MM.1S (cell line): ENCODE results near the gene KCNG2.

Experiments used
- DNase-seq: peaks from one replicate; pipeline ENCODE4 v3.0.0-alpha.2; 2015
- H2AFZ ChIP-seq: fragments of 300-600 bp; sonication (generic); 2 replicates; pipeline ENCODE4 v1.6.0; 2016; ENCODE audit warnings: antibody characterized with exemption, low read length
- H3F3A ChIP-seq: fragments of 300-600 bp; sonication (generic); 2 replicates; pipeline ENCODE4 v1.6.1; 2016; ENCODE audit warnings: mild to moderate bottlenecking, antibody characterized with exemption, low read length, moderate library complexity, mixed read lengths; ENCODE audit not compliant: insufficient read depth
- H3K27ac ChIP-seq: fragments of 300-600 bp; sonication (generic); 2 replicates; pipeline ENCODE4 v1.5.1; 2016; ENCODE audit warnings: mild to moderate bottlenecking, low read length
- H3K27me3 ChIP-seq: fragments of 300-600 bp; sonication (generic); replicated peaks from 2 replicates; pipeline ENCODE4 v1.6.0; 2016; ENCODE audit warnings: low read length; ENCODE audit not compliant: insufficient read depth
- H3K36me3 ChIP-seq: fragments of 300-600 bp; sonication (generic); replicated peaks from 2 replicates; pipeline ENCODE4 v1.6.1; 2016; ENCODE audit warnings: mild to moderate bottlenecking, low read length, mixed read lengths; ENCODE audit not compliant: insufficient read depth
- H3K4me1 ChIP-seq: fragments of 300-600 bp; sonication (generic); 2 replicates; pipeline ENCODE4 v1.6.1; 2016; ENCODE audit warnings: low read length, mixed read lengths
- H3K4me2 ChIP-seq: fragments of 300-600 bp; sonication (generic); 2 replicates; pipeline ENCODE4 v1.6.0; 2016; ENCODE audit warnings: low read depth, low read length
- H3K4me3 ChIP-seq: fragments of 300-600 bp; sonication (generic); 2 replicates; pipeline ENCODE4 v1.5.1; 2016; ENCODE audit warnings: low read length, mixed read lengths
- H3K79me2 ChIP-seq: fragments of 300-600 bp; sonication (generic); 2 replicates; pipeline ENCODE4 v1.6.1; 2016; ENCODE audit warnings: mixed run types, low read length, mixed read lengths
- H3K9ac ChIP-seq: fragments of 300-600 bp; sonication (generic); 2 replicates; pipeline ENCODE4 v1.6.1; 2016; ENCODE audit warnings: low read length, mixed read lengths
- H3K9me2 ChIP-seq: fragments of 300-600 bp; sonication (generic); replicated peaks from 2 replicates; pipeline ENCODE4 v1.6.1; 2016; ENCODE audit warnings: mild to moderate bottlenecking, low read length, mixed read lengths; ENCODE audit not compliant: insufficient read depth
- H3K9me3 ChIP-seq: fragments of 300-600 bp; sonication (generic); replicated peaks from 2 replicates; pipeline ENCODE4 v1.6.1; 2016; ENCODE audit warnings: mild to moderate bottlenecking, low read length, mixed read lengths; ENCODE audit not compliant: insufficient read depth
- H4K20me1 ChIP-seq: fragments of 300-600 bp; sonication (generic); 2 replicates; pipeline ENCODE4 v1.6.1; 2016; ENCODE audit warnings: mild to moderate bottlenecking, low read length, moderate library complexity, mixed read lengths; ENCODE audit not compliant: insufficient read depth
- CTCF ChIP-seq: fragments of 300-600 bp; sonication (generic); IDR thresholded peaks from 2 replicates; pipeline ENCODE4 v1.5.1; 2016; ENCODE audit warnings: antibody characterized with exemption, low read length, mixed read lengths
- EZH2 ChIP-seq: fragments of 300-600 bp; sonication (generic); optimal IDR thresholded peaks from 2 replicates; pipeline ENCODE3; 2017; ENCODE audit warnings: low read depth, mild to moderate bottlenecking, antibody characterized with exemption, low read length, mixed read lengths
- EZH2phosphoT487 ChIP-seq: fragments of 300-600 bp; sonication (generic); IDR thresholded peaks from 2 replicates; pipeline ENCODE4 v1.6.1; 2018; ENCODE audit warnings: antibody characterized with exemption, low read length

The KCNG2 gene

GRCh38 chr18:79781331-79781941 lies 16.3 kb upstream of the KCNG2 start:
- H3K27me3 ChIP-seq, result no peaks in the 10 kb centered on the region
- H3K79me2 ChIP-seq, result no peaks in the 10 kb centered on the region
- H3K4me1 ChIP-seq, result no peaks in the 10 kb centered on the region
- H3K36me3 ChIP-seq, result no peaks in the 10 kb centered on the region
- H3K9me3 ChIP-seq, result no peaks in the 10 kb centered on the region
- no peak overlapping the region for H2AFZ ChIP-seq
- no peaks in the 10 kb centered on the region for H4K20me1 ChIP-seq
- no peak for DNase-seq
- TF ChIP-seq EZH2, result no peak
- no peak for TF ChIP-seq CTCF
- no peak for TF ChIP-seq EZH2phosphoT487
- H3K27ac ChIP-seq, result no peak overlapping the region
- no peak overlapping the region for H3K9ac ChIP-seq
- no peak overlapping the region for H3K4me2 ChIP-seq
- H3F3A ChIP-seq, result no peaks in the 10 kb centered on the region
- H3K9me2 ChIP-seq, result no peaks in the 10 kb centered on the region
- no peak overlapping the region for H3K4me3 ChIP-seq

GRCh38 chr18:79782566-79783308 lies 15.0 kb upstream of the KCNG2 start:
- no peaks in the 10 kb centered on the region for H3K9me2 ChIP-seq
- H2AFZ ChIP-seq, result no peak overlapping the region
- no peak for DNase-seq
- no peak overlapping the region for H3K4me3 ChIP-seq
- no peaks in the 10 kb centered on the region for H3K9me3 ChIP-seq
- no peaks in the 10 kb centered on the region for H3F3A ChIP-seq
- no peaks in the 10 kb centered on the region for H3K79me2 ChIP-seq
- H3K27ac ChIP-seq, result no peak overlapping the region
- TF ChIP-seq EZH2 (no peak), EZH2phosphoT487 (no peak), CTCF (no peak)
- no peak overlapping the region for H3K4me2 ChIP-seq
- H3K27me3 ChIP-seq, result no peaks in the 10 kb centered on the region
- no peaks in the 10 kb centered on the region for H4K20me1 ChIP-seq
- H3K9ac ChIP-seq, result no peak overlapping the region
- no peaks in the 10 kb centered on the region for H3K36me3 ChIP-seq
- no peaks in the 10 kb centered on the region for H3K4me1 ChIP-seq

- Histone ChIP-seq H3F3A (no peaks in the 10 kb centered on the region), H2AFZ (no peak overlapping the region), H3K79me2 (no peaks in the 10 kb centered on the region), H3K27me3 (no peaks in the 10 kb centered on the region), H3K4me3 (no peak overlapping the region), H3K27ac (no peak overlapping the region), H3K36me3 (no peaks in the 10 kb centered on the region), H3K9me3 (no peaks in the 10 kb centered on the region), H3K9ac (no peak overlapping the region), H3K4me1 (no peaks in the 10 kb centered on the region), H3K4me2 (no peak overlapping the region), H4K20me1 (no peaks in the 10 kb centered on the region), H3K9me2 (no peaks in the 10 kb centered on the region)
- no peak for DNase-seq
- no peak for TF ChIP-seq EZH2phosphoT487
- no peak for TF ChIP-seq CTCF
- no peak for TF ChIP-seq EZH2
Measured at GRCh38 chr18:79784071-79784913, 13.4 kb upstream of the KCNG2 start.
